K562 (cell line): ENCODE data around the gene HK1. TPM values are rescaled to one million over a fixed set of nuclear protein-coding genes. Genes with fewer than 3 reads are reported as not detected.

Experiments used
- ATF1 ChIP-seq, 2 experiments: fragments of 450-650 bp in 1 of 2; IDR thresholded peaks; 2 replicates each; pipeline ENCODE4 v1.6.1; 2016; ENCODE audit warnings: missing compliant biosample characterization in 1 of 2, missing genetic modification characterization in 1 of 2
- CC2D1A ChIP-seq: fragments of 450-650 bp; IDR thresholded peaks from 2 replicates; pipeline ENCODE4 v1.6.1; 2017; ENCODE audit warnings: mild to moderate bottlenecking
- CREB1 ChIP-seq, 2 experiments: sonication (generic) in 1 of 2; formaldehyde crosslinking in 1 of 2; IDR thresholded peaks; 2 replicates each; pipeline versions ENCODE4 v1.6.1 to v1.8.0; 2012 to 2022; ENCODE audit warnings: inconsistent platforms in 1 of 2, mild to moderate bottlenecking in 1 of 2, missing genetic modification reagents in 1 of 2, moderate library complexity in 1 of 2
- ELF4 ChIP-seq: fragments of 450-650 bp; formaldehyde crosslinking; IDR thresholded peaks from 2 replicates; pipeline ENCODE4 v1.4.0; 2022; ENCODE audit warnings: missing genetic modification characterization
- ESRRA ChIP-seq: fragments of 450-650 bp; IDR thresholded peaks from 2 replicates; pipeline ENCODE4 v1.6.1; 2014; ENCODE audit warnings: low read depth, mild to moderate bottlenecking, moderate library complexity, borderline replicate concordance
- FOXJ2 ChIP-seq: fragments of 200-800 bp; sonication (Bioruptor generic); IDR thresholded peaks from 2 replicates; pipeline ENCODE4 v1.6.1; 2016; ENCODE audit warnings: missing genetic modification characterization, missing compliant biosample characterization
- GATA2 ChIP-seq: sonication (generic); formaldehyde crosslinking; IDR thresholded peaks from 2 replicates; pipeline ENCODE4 v1.4.0; 2020; ENCODE audit warnings: mild to moderate bottlenecking, missing genetic modification reagents
- SETDB1 ChIP-seq: IDR thresholded peaks from one replicate; pipeline ENCODE4 v1.6.1; 2012; ENCODE audit warnings: low read length, control low read depth, inconsistent platforms
- SREBF1 ChIP-seq: fragments of 150-350 bp; IDR thresholded peaks from 2 replicates; pipeline ENCODE4 v1.6.1; 2014; ENCODE audit warnings: antibody characterized with exemption, low read depth, low read length, borderline replicate concordance
- TAF1 ChIP-seq: IDR thresholded peaks from 2 replicates; pipeline ENCODE4 v1.6.1; 2011; ENCODE audit warnings: mild to moderate bottlenecking, low read length, moderate library complexity; ENCODE audit not compliant: insufficient read depth, control insufficient read depth, severe bottlenecking; ENCODE audit errors: extremely low read depth
- TAF9B ChIP-seq: fragments of 450-650 bp; IDR thresholded peaks from 2 replicates; pipeline ENCODE4 v1.6.1; 2018; ENCODE audit warnings: mild to moderate bottlenecking; ENCODE audit not compliant: partially characterized antibody
- TBP ChIP-seq: optimal IDR thresholded peaks from 2 replicates; pipeline ENCODE3; 2011; ENCODE audit warnings: low read depth, low read length, improper control_type of control experiment
- TOE1 ChIP-seq, 2 experiments: fragments of 450-650 bp in 1 of 2; sonication (generic) in 1 of 2; formaldehyde crosslinking in 1 of 2; IDR thresholded peaks; 2 replicates each; pipeline versions ENCODE4 v1.7.1 to v1.8.0; 2016 to 2022; ENCODE audit warnings: borderline replicate concordance in 2 of 2, mild to moderate bottlenecking in 2 of 2, antibody characterized with exemption in 1 of 2, inconsistent platforms in 1 of 2, low read depth in 1 of 2, missing genetic modification reagents in 1 of 2, moderate library complexity in 1 of 2
- ZFP30 ChIP-seq: fragments of 250-450 bp; sonication (Bioruptor Pico); IDR thresholded peaks from 2 replicates; pipeline ENCODE4 v1.8.0; 2022; ENCODE audit warnings: moderate library complexity, mild to moderate bottlenecking, inconsistent platforms, borderline replicate concordance
- polyA plus RNA-seq, 8 experiments: library from polyadenylated mRNA; depleted of rRNA in 4 of 8; stranded (reverse) in 5 of 8; unstranded in 3 of 8; fragments of >200 nt; fragmentation: Nextera tagmentation in 2 of 8; fragmentation: Illumina TruSeq in 1 of 8; extraction: Ambion mirVana in 2 of 8; extraction: Trizol in 1 of 8; gene quantifications; 2 replicates each; pipeline versions ENCODE4 v1.2.1 to v1.2.3, GENCODE V29; 2011 to 2014; ENCODE audit warnings: inconsistent platforms in 1 of 8, missing spikeins in 1 of 8
- total RNA-seq, 7 experiments: library from RNA; depleted of rRNA in 6 of 7; stranded (reverse); fragments of >200 nt in 6 of 7; fragmentation: Illumina TruSeq in 2 of 7; extraction: Trizol in 2 of 7; gene quantifications; 2 replicates each; pipeline versions ENCODE4 v1.2.1 to v1.2.3, GENCODE V29; 2011 to 2021; ENCODE audit warnings: low replicate concordance in 1 of 7
- TF ChIP-seq, protein P1 (sequence below): sonication (generic); formaldehyde crosslinking; IDR thresholded peaks from 2 replicates; pipeline ENCODE4 v1.8.1; 2023; ENCODE audit warnings: mild to moderate bottlenecking, missing genetic modification reagents
- TF ChIP-seq, protein P2 (sequence below), 2 experiments: fragments of 450-650 bp; IDR thresholded peaks; 2 replicates each; pipeline ENCODE4 v1.6.1; 2016; ENCODE audit warnings: mild to moderate bottlenecking in 2 of 2, borderline replicate concordance in 1 of 2, low read depth in 1 of 2, moderate library complexity in 1 of 2

HK1 gene
- total and polyA plus RNA-seq, 9 of the 15 experiments (the other 6 are each of a cell fraction or from before 2014, with no cell fraction given), result 29.2 to 444 (median 193) TPM

DNA sequence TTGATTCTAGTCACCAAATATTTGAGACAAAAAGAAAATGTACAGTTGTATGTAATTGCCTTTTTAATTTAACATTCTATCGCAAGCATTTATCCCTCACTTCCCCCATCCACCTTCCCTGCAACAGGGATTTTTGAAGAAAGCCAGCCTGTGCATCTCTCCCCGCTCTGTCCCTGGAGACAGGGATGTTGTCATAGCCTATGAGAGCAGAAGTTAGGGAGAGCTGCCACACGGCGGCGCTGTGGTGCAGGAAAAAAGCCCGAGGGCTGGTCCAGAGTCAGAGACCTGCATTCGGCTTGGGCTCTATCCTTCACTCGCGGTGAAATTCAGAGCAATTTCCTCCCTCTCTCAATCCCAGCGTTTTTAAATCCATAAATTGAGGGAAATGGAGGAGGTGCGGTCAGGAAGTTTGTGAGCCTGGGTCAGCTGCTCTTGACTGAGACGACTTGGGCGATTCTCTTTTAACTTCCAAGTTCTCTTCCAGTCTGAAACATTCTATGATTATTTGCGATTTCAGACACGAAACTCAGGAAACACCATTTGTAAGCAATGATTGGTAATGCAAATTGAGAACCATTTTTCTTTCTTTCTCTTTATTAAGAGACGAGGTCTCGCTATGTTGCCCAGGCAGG, 40.7 kb upstream of the HK1 start (continued):
- TF ChIP-seq, protein P1, sequence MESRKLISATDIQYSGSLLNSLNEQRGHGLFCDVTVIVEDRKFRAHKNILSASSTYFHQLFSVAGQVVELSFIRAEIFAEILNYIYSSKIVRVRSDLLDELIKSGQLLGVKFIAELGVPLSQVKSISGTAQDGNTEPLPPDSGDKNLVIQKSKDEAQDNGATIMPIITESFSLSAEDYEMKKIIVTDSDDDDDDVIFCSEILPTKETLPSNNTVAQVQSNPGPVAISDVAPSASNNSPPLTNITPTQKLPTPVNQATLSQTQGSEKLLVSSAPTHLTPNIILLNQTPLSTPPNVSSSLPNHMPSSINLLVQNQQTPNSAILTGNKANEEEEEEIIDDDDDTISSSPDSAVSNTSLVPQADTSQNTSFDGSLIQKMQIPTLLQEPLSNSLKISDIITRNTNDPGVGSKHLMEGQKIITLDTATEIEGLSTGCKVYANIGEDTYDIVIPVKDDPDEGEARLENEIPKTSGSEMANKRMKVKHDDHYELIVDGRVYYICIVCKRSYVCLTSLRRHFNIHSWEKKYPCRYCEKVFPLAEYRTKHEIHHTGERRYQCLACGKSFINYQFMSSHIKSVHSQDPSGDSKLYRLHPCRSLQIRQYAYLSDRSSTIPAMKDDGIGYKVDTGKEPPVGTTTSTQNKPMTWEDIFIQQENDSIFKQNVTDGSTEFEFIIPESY (CRISPR knock-in tag), result peak; percentile 36; the same call in 1 of the 2 replicates
- TF ChIP-seq CC2D1A, result peak; percentile 90
- TF ChIP-seq SREBF1, result 0 out of 2 replicates have a peak, but pooled peaks have one; percentile 40
- no peak; the same call in 1 of the 2 replicates for TF ChIP-seq CREB1 (IDR thresholded peaks at IDR 0.05)
- no peak for TF ChIP-seq CREB1 (CRISPR knock-in tag; IDR thresholded peaks at IDR 0.05)
- 0 out of 2 replicates have a peak, but pooled peaks have one; percentile 18 for TF ChIP-seq ESRRA
- peak; percentile 10 for TF ChIP-seq TBP
- TF ChIP-seq FOXJ2 (tag), result 0 out of 2 replicates have a peak, but pooled peaks have one; percentile 33
- no peak for TF ChIP-seq GATA2 (CRISPR knock-in tag)
- TF ChIP-seq, protein P2, sequence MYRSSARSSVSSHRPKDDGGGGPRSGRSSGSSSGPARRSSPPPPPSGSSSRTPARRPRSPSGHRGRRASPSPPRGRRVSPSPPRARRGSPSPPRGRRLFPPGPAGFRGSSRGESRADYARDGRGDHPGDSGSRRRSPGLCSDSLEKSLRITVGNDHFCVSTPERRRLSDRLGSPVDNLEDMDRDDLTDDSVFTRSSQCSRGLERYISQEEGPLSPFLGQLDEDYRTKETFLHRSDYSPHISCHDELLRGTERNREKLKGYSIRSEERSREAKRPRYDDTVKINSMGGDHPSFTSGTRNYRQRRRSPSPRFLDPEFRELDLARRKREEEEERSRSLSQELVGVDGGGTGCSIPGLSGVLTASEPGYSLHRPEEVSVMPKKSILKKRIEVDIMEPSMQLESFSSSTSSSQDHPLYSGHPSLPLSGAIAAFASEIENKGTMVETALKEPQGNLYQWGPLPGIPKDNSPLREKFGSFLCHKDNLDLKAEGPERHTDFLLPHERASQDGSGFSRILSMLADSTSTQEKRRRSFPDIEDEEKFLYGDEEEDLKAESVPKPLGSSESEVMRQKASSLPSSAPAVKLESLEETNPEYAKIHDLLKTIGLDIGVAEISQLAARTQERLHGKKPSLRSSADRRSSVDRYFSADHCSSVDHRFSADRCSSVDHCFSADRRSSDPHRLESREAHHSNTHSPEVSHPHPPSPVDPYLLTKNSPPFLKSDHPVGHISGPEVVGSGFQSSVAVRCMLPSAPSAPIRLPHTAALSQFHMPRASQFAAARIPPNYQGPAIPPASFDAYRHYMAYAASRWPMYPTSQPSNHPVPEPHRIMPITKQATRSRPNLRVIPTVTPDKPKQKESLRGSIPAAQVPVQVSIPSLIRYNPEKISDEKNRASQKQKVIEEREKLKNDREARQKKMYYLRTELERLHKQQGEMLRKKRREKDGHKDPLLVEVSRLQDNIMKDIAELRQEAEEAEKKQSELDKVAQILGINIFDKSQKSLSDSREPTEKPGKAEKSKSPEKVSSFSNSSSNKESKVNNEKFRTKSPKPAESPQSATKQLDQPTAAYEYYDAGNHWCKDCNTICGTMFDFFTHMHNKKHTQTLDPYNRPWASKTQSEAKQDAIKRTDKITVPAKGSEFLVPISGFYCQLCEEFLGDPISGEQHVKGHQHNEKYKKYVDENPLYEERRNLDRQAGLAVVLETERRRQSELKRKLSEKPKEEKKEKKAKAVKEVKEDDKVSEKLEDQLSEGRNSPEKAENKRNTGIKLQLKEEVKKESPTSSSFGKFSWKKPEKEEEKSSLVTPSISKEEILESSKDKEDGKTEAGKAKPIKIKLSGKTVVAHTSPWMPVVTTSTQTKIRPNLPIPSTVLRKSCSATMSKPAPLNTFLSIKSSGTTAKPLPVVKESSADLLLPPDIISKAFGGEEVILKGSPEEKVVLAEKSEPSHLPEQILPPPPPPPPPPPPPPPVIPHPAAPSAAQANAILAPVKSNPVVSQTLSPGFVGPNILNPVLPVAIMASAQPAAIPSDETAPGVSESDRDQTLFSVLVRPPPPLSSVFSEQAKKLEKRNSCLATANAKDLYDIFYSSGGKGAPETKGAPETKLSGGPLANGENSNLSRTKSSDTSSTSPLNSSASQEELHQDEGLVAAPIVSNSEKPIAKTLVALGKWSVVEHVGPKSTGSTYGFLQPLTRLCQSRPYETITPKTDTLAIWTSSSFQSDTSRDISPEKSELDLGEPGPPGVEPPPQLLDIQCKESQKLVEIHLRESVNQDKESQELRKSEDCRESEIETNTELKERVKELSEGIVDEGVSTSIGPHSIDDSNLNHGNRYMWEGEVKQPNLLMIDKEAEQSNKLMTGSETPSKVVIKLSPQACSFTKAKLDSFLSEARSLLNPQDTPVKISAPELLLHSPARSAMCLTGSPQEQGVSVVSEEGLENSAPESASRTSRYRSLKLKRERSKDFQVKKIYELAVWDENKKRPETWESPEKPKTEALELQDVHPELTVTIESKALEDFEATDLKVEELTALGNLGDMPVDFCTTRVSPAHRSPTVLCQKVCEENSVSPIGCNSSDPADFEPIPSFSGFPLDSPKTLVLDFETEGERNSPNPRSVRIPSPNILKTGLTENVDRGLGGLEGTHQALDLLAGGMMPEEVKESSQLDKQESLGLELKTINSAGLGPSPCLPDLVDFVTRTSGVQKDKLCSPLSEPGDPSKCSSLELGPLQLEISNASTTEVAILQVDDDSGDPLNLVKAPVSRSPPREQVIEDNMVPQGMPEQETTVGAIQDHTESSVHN (IDR thresholded peaks at IDR 0.05; ENCODE audit: borderline replicate concordance in 1 of 2, low read depth in 1 of 2), result no peak
- 0 out of 2 replicates have a peak, but pooled peaks have one; percentile 34 for TF ChIP-seq ELF4 (CRISPR knock-in tag)
- no peak for TF ChIP-seq ATF1 (CRISPR knock-in tag; IDR thresholded peaks at IDR 0.05)
- TF ChIP-seq ATF1 (tag; IDR thresholded peaks at IDR 0.05), result no peak
- TF ChIP-seq ZFP30 (CRISPR knock-in tag), result no peak
- no peak for TF ChIP-seq TOE1 (IDR thresholded peaks at IDR 0.05; ENCODE audit: borderline replicate concordance)
- TF ChIP-seq TOE1 (CRISPR knock-in tag; IDR thresholded peaks at IDR 0.05; ENCODE audit: borderline replicate concordance, low read depth), result no peak
- no peak for TF ChIP-seq TAF9B
- no peak for TF ChIP-seq TAF1
- no peak for TF ChIP-seq SETDB1
